Heart left ventricle (tissue), 13 donors: ENCODE measurements around the gene RPL3.

ENCODE experiments used
- CTCF ChIP-seq, 12 donors: fragments of 200-600 bp; sonication (generic) in 4 of 12; IDR thresholded peaks; one replicate each; pipeline versions ENCODE4 v1.5.0 to v1.8.0; 2018 to 2022; ENCODE audit warnings: antibody characterized with exemption in 12 of 12, mild to moderate bottlenecking in 5 of 12
- POLR2A ChIP-seq, 2 donors: fragments of 450-650 bp; IDR thresholded peaks; one replicate each; pipeline ENCODE4 v1.6.1; 2017; ENCODE audit warnings: antibody characterized with exemption in 2 of 2, mild to moderate bottlenecking in 2 of 2, moderate library complexity in 2 of 2
- donor health status: ischemic (EF 13 %, LVEDD 7.1; RV severe dilation, severe dysfunction).
- donor health status: DM: no; HTN: yes; CAD: no.
- donor health status: DM: no; HTN: no; CAD: no.
- donor health status: ischemic (EF 25% LVEDD 6.9; RV normal size, moderate dysfunction).
- donor health status: ischemic (EF 25% LVEDD 5.7; RV mildly dilated, moderate dysfunction).
- donor health status: ischemic (EF 35%, LVEDD 5.7; RV mildly dilated, moderate dysfunction).
- donor health status: nonischemic (EF 11% LVEDD 7.7; RV severe dilation, severe dysfunction).
- donor health status: DM: yes; HTN: yes; CAD: no.
- donor health status: PGD.
- donor health status: ischemic (EF 29% LVEDD 5.4; RV normal size, mild dysfunction).
- donor health status: nonischemic (EF 23%, LVEDD 6.1; RV moderate dilation, normal function).

- TF ChIP-seq CTCF (IDR thresholded peaks at IDR 0.05): no peak
- peak in 1 of 2 donors; percentile 51 for TF ChIP-seq POLR2A (IDR thresholded peaks at IDR 0.05)
Measured at GRCh38 chr22:39292561-39293074, 26.8 kb downstream of the RPL3 start.
